GM12878 (cell line): ENCODE measurements around the gene EIF2D. TPM values are rescaled to one million over a fixed set of nuclear protein-coding genes. Genes with fewer than 3 reads are reported as not detected.

Source experiments
- ATAC-seq: fragments of 200-7000 bp; cut with Tn5 transposase; 3 replicates; pipeline ENCODE4 v1.9.1; 2020; ENCODE audit warnings: mild to moderate bottlenecking, moderate library complexity
- BruUV-seq: library from RNA; stranded (reverse); fragments of 400-500 nt; replicated peaks from 2 replicates; lab custom pipeline; 2021; lab: Mats Ljungman, UMichigan
- CTCF ChIA-PET: fragments of 300-600 bp; sonication (Branson Sonifier 250); formaldehyde crosslinking; extraction: SDS; loops from one replicate; lab custom pipeline; 2021; ENCODE audit warnings: inconsistent platforms; lab: Yijun Ruan, JAX
- POLR2A ChIA-PET: fragments of 350-600 bp; formaldehyde crosslinking; extraction: SDS; loops from one replicate; lab custom pipeline; 2021; ENCODE audit warnings: inconsistent platforms; lab: Charles Lee
- RAD21 ChIA-PET: fragments of 300-600 bp; sonication (Branson Sonifier 250); formaldehyde crosslinking; loops from one replicate; lab custom pipeline; 2023; ENCODE audit warnings: antibody characterized with exemption; ENCODE audit not compliant: unreplicated experiment; lab: Charles Lee
- SMC1A ChIA-PET: fragments of 300-600 bp; sonication (Branson Sonifier 250); formaldehyde crosslinking; loops from one replicate; lab custom pipeline; 2023; ENCODE audit not compliant: unreplicated experiment, uncharacterized antibody; lab: Charles Lee
- DNase-seq: peaks from one replicate; pipeline ENCODE4 v3.0.0-alpha.2; 2011; ENCODE audit warnings: low read depth, low spot score
- FAIRE-seq: peaks from 3 replicates; lab custom pipeline; 2011; peaks lifted over from hg19 to GRCh38; lab: Jason Lieb, UNC
- H2AFZ ChIP-seq: 2 replicates; pipeline ENCODE4 v1.6.0; 2011; ENCODE audit warnings: low read depth, low read length, control low read depth; ENCODE audit not compliant: control insufficient read depth
- H3K27ac ChIP-seq: 2 replicates; pipeline ENCODE4 v1.5.1; 2011; ENCODE audit warnings: control low read depth; ENCODE audit not compliant: control insufficient read depth, insufficient read depth
- H3K27me3 ChIP-seq, 2 experiments: replicated peaks in 1 of 2; 2 replicates each; pipeline versions ENCODE4 v1.6.0 to v1.6.1; 2011; ENCODE audit warnings: low read length in 1 of 2; ENCODE audit not compliant: control insufficient read depth in 2 of 2, insufficient read depth in 2 of 2
- H3K36me3 ChIP-seq, 2 experiments: 2 replicates each; pipeline ENCODE4 v1.5.1; 2011; ENCODE audit warnings: low read length in 1 of 2; ENCODE audit not compliant: control insufficient read depth in 2 of 2, insufficient read depth in 2 of 2
- H3K4me1 ChIP-seq: 2 replicates; pipeline ENCODE4 v1.6.1; 2011; ENCODE audit warnings: mild to moderate bottlenecking, low read length, moderate library complexity, mixed read lengths; ENCODE audit not compliant: control insufficient read depth, insufficient read depth
- H3K4me2 ChIP-seq: 2 replicates; pipeline ENCODE4 v1.6.0; 2011; ENCODE audit warnings: control low read depth; ENCODE audit not compliant: control insufficient read depth, insufficient read depth
- H3K4me3 ChIP-seq: fragments of 200-600 bp; sonication (generic); 2 replicates; pipeline ENCODE4 v1.5.1; 2016
- H3K79me2 ChIP-seq: 2 replicates; pipeline ENCODE4 v1.6.0; 2011; ENCODE audit warnings: low read length; ENCODE audit not compliant: control insufficient read depth, insufficient read depth
- H3K9ac ChIP-seq: 2 replicates; pipeline ENCODE4 v1.8.0; 2011; ENCODE audit warnings: low read length, control low read depth, mixed read lengths; ENCODE audit not compliant: control insufficient read depth, insufficient read depth
- H3K9me3 ChIP-seq: replicated peaks from 3 replicates; pipeline ENCODE4 v1.5.1; 2011; ENCODE audit warnings: mild to moderate bottlenecking, low read length; ENCODE audit not compliant: control insufficient read depth, insufficient read depth
- H4K20me1 ChIP-seq: 2 replicates; pipeline ENCODE4 v1.6.0; 2011; ENCODE audit not compliant: control insufficient read depth, insufficient read depth
- BRCA1 ChIP-seq: IDR thresholded peaks from 2 replicates; pipeline ENCODE4 v1.6.1; 2011; ENCODE audit warnings: low read depth, low read length, improper control_type of control experiment
- EP300 ChIP-seq, 2 experiments: fragments of 150-350 bp in 1 of 2; IDR thresholded peaks; 2 replicates each; pipeline ENCODE4 v1.6.1; 2011 to 2012; ENCODE audit warnings: low read depth in 2 of 2, low read length in 2 of 2, borderline replicate concordance in 1 of 2, improper control_type of control experiment in 1 of 2, inconsistent platforms in 1 of 2; ENCODE audit not compliant: control insufficient read depth in 1 of 2
- FOXM1 ChIP-seq: IDR thresholded peaks from 2 replicates; pipeline ENCODE4 v1.6.1; 2012; ENCODE audit warnings: low read depth, mild to moderate bottlenecking, inconsistent platforms, low read length, moderate library complexity
- KDM1A ChIP-seq: fragments of 200-600 bp; sonication (generic); IDR thresholded peaks from 2 replicates; pipeline ENCODE4 v1.6.1; 2016; ENCODE audit warnings: borderline replicate concordance
- NFYA ChIP-seq: IDR thresholded peaks from 2 replicates; pipeline ENCODE4 v1.6.1; 2011; ENCODE audit warnings: low read depth, mild to moderate bottlenecking, low read length, improper control_type of control experiment, borderline replicate concordance
- POLR2AphosphoS5 ChIP-seq: IDR thresholded peaks from 2 replicates; pipeline ENCODE4 v1.6.1; 2011; ENCODE audit warnings: mild to moderate bottlenecking, low read length, inconsistent platforms
- SREBF2 ChIP-seq: IDR thresholded peaks from 2 replicates; pipeline ENCODE4 v1.6.1; 2012; ENCODE audit warnings: mild to moderate bottlenecking, low read length
- WGBS: methylation state at CpG from one replicate; pipeline ENCODE4 v1.1.6; 2016; ENCODE audit warnings: low lambda C conversion rate; ENCODE audit not compliant: insufficient replicate concordance, insufficient coverage; ENCODE audit errors: missing lambda C conversion rate; 5-methylcytosine and 5-hydroxymethylcytosine counted together
- in situ Hi-C: fragments of 300-500 bp; cut with MboI; formaldehyde crosslinking; loops from 9 replicates; pipeline ENCODE4 v1.14.3; 2018; ENCODE audit warnings: mixed read lengths
- intact Hi-C: fragments of 100-400 bp; cut with micrococcal nuclease; formaldehyde crosslinking; loops from one replicate; pipeline ENCODE4 v1.14.2; 2022; ENCODE audit not compliant: unreplicated experiment
- polyA plus RNA-seq, 11 experiments: library from polyadenylated mRNA; depleted of rRNA in 4 of 11; unstranded in 6 of 11; stranded (reverse) in 5 of 11; fragments of >200 nt; fragmentation: Nextera tagmentation in 4 of 11; fragmentation: Illumina TruSeq in 1 of 11; extraction: Ambion mirVana in 4 of 11; extraction: Trizol in 1 of 11; gene quantifications; 1 replicate in 1 of 11; 2 replicates in 10 of 11; pipeline versions ENCODE4 v1.2.1 to v1.2.3, GENCODE V29; 2011 to 2016; ENCODE audit warnings: inconsistent platforms in 2 of 11, missing spikeins in 2 of 11, low read depth in 1 of 11
- total RNA-seq, 4 experiments: library from RNA; depleted of rRNA in 3 of 4; stranded (reverse); fragments of >200 nt in 3 of 4; fragmentation: Illumina TruSeq in 1 of 4; extraction: Trizol in 1 of 4; gene quantifications; 2 replicates each; pipeline versions ENCODE4 v1.2.1 to v1.2.3, GENCODE V29; 2013 to 2021
- TF ChIP-seq, protein P1 (sequence below): fragments of 150-350 bp; IDR thresholded peaks from 2 replicates; pipeline ENCODE4 v1.6.1; 2014; ENCODE audit warnings: mild to moderate bottlenecking, low read depth, low read length
- TF ChIP-seq, protein P2 (sequence below): fragments of 450-650 bp; IDR thresholded peaks from 2 replicates; pipeline ENCODE4 v1.6.1; 2017; ENCODE audit warnings: mild to moderate bottlenecking
- TF ChIP-seq, protein P3 (sequence below): fragments of 450-650 bp; IDR thresholded peaks from 2 replicates; pipeline ENCODE4 v1.6.1; 2014; ENCODE audit warnings: mild to moderate bottlenecking
- TF ChIP-seq, protein P4 (sequence below): fragments of 450-650 bp; IDR thresholded peaks from 2 replicates; pipeline ENCODE4 v1.6.1; 2017; ENCODE audit warnings: mild to moderate bottlenecking, low read depth, inconsistent platforms; ENCODE audit not compliant: poor library complexity, severe bottlenecking

The EIF2D gene
- total and polyA plus RNA-seq, 10 of the 15 experiments (the other 5 are each of a cell fraction or from before 2014, with no cell fraction given) = 65.2 to 133 (median 79.0) TPM

DNA sequence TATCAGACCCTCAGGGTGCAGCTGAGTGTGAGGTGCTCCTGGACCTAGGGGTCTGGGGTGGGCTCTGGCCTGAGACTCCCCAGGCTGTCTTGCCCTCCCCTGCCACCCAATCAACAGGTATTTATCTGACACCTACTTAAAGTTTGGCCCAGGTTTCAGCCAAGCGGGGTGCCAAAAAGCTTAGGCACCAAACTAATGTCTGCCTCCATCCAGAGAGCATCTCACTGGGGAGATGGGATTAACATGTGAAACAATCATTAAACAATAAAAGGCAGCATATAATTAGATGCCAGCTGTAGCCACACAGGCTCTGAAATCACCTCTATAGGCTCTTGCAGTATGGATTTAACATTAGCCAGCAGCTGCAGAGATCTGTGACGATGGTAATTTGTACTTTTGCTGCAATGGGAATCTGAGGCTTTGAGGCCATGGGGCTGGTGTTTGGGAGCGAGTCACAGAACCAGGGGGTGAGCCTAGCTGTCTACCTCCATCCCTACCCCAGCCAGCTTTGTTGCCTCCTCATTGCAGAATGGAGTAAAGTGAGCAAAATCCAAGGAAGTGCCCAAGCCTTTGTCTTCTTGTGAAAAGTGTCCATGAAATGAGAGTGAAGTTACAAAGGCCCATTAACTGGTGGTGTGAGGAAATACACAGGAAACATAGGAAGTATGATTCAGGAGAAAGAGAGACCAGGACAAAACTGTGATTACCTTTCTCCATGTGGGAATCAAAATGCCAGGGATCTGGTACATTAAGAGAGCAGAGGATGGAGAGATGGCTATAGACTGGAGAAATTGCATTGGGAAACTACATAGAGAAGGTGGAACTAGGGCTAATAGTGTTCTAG lies 36.1 kb downstream of the EIF2D start:
- ChIA-PET SMC1A (interaction anchor here (0.8 to 15.4 kb wide), 8 partner anchors 15 to 106 kb away, joined by 3 to 476 read pairs (median 4); partner anchors contain the start of gene IKBKE), POLR2A (interaction anchor here (0.8 to 9.8 kb wide), 7 partner anchors 9 to 87 kb away, joined by 3 to 117 read pairs (median 4); partner anchors contain the start of gene RASSF5), RAD21 (interaction anchor here (1.0 to 6.4 kb wide), 9 partner anchors 11 to 97 kb away, joined by 3 to 57 read pairs (median 6); no protein-coding TSS in a partner anchor), CTCF (interaction anchor here (0.6 to 15.7 kb wide), 9 partner anchors 8 to 97 kb away, joined by 3 to 440 read pairs (median 4); no protein-coding TSS in a partner anchor)
- H3K4me2 ChIP-seq = peak overlapping the region; percentile 88
- no peaks in the 10 kb centered on the region for H3K9me3 ChIP-seq
- peak overlapping the region; percentile 55; the same call in 1 of the 2 replicates for H3K9ac ChIP-seq
- H3K36me3 ChIP-seq = peaks cover 6 to 31% of the 10 kb centered on the region in 2 experiments
- BruUV-seq = no TSS peak
- H3K27ac ChIP-seq = peak overlapping the region; percentile 92
- H3K79me2 ChIP-seq = peaks cover 95% of the 10 kb centered on the region
- WGBS = 92% methylated on average over 3 of the region's 3 CpGs
- no peaks in the 10 kb centered on the region for H3K27me3 ChIP-seq
- intact Hi-C loops = no loop called here
- peaks cover 67% of the 10 kb centered on the region for H3K4me1 ChIP-seq
- H4K20me1 ChIP-seq = no peaks in the 10 kb centered on the region
- DNase-seq = no peak
- in situ Hi-C loops = no loop called here
- H3K4me3 ChIP-seq = peak overlapping the region; percentile 6; the same call in 1 of the 2 replicates
- H2AFZ ChIP-seq = no peak overlapping the region
- FAIRE-seq = no peak
- no peak for ATAC-seq
- TF ChIP-seq SREBF2 = no peak
- no peak for TF ChIP-seq FOXM1
- TF ChIP-seq, protein P1, sequence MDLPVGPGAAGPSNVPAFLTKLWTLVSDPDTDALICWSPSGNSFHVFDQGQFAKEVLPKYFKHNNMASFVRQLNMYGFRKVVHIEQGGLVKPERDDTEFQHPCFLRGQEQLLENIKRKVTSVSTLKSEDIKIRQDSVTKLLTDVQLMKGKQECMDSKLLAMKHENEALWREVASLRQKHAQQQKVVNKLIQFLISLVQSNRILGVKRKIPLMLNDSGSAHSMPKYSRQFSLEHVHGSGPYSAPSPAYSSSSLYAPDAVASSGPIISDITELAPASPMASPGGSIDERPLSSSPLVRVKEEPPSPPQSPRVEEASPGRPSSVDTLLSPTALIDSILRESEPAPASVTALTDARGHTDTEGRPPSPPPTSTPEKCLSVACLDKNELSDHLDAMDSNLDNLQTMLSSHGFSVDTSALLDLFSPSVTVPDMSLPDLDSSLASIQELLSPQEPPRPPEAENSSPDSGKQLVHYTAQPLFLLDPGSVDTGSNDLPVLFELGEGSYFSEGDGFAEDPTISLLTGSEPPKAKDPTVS = no peak
- TF ChIP-seq, protein P2, sequence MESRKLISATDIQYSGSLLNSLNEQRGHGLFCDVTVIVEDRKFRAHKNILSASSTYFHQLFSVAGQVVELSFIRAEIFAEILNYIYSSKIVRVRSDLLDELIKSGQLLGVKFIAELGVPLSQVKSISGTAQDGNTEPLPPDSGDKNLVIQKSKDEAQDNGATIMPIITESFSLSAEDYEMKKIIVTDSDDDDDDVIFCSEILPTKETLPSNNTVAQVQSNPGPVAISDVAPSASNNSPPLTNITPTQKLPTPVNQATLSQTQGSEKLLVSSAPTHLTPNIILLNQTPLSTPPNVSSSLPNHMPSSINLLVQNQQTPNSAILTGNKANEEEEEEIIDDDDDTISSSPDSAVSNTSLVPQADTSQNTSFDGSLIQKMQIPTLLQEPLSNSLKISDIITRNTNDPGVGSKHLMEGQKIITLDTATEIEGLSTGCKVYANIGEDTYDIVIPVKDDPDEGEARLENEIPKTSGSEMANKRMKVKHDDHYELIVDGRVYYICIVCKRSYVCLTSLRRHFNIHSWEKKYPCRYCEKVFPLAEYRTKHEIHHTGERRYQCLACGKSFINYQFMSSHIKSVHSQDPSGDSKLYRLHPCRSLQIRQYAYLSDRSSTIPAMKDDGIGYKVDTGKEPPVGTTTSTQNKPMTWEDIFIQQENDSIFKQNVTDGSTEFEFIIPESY = no peak
- TF ChIP-seq POLR2AphosphoS5 = no peak
- TF ChIP-seq, protein P3, sequence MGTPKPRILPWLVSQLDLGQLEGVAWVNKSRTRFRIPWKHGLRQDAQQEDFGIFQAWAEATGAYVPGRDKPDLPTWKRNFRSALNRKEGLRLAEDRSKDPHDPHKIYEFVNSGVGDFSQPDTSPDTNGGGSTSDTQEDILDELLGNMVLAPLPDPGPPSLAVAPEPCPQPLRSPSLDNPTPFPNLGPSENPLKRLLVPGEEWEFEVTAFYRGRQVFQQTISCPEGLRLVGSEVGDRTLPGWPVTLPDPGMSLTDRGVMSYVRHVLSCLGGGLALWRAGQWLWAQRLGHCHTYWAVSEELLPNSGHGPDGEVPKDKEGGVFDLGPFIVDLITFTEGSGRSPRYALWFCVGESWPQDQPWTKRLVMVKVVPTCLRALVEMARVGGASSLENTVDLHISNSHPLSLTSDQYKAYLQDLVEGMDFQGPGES = no peak
- no peak for TF ChIP-seq NFYA
- TF ChIP-seq BRCA1 = no peak
- TF ChIP-seq EP300 (IDR thresholded peaks at IDR 0.05; ENCODE audit: borderline replicate concordance in 1 of 2, control insufficient read depth in 1 of 2, low read depth in 2 of 2, low read length in 2 of 2) = no peak
- TF ChIP-seq, protein P4, sequence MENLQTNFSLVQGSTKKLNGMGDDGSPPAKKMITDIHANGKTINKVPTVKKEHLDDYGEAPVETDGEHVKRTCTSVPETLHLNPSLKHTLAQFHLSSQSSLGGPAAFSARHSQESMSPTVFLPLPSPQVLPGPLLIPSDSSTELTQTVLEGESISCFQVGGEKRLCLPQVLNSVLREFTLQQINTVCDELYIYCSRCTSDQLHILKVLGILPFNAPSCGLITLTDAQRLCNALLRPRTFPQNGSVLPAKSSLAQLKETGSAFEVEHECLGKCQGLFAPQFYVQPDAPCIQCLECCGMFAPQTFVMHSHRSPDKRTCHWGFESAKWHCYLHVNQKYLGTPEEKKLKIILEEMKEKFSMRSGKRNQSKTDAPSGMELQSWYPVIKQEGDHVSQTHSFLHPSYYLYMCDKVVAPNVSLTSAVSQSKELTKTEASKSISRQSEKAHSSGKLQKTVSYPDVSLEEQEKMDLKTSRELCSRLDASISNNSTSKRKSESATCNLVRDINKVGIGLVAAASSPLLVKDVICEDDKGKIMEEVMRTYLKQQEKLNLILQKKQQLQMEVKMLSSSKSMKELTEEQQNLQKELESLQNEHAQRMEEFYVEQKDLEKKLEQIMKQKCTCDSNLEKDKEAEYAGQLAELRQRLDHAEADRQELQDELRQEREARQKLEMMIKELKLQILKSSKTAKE = no peak
- TF ChIP-seq KDM1A = no peak
